Hepatic stellate cell (primary cell): ENCODE measurements around the gene TMEM178B.
"Not testable (repeated sequence)": the region's sequence is repeated elsewhere in the genome, so short reads cannot be mapped to it uniquely, and the experiment has no call there.

ENCODE experiments used
- DNase-seq: peaks from one replicate; pipeline ENCODE4 v3.0.0; 2011; ENCODE audit warnings: low spot score

TMEM178B gene

GRCh38 chr7:141073641-141074161 lies at the start of gene TMEM178B:
Gene TMEM178B (plus strand): TSS chr7:141074064.
- DNase-seq, result no peak

GRCh38 chr7:141024668-141025067 lies 49.2 kb upstream of the TMEM178B start:
- DNase-seq, result no peak

GRCh38 chr7:141027043-141027442 lies 46.8 kb upstream of the TMEM178B start:
- no peak for DNase-seq

- no peak for DNase-seq
Observed at GRCh38 chr7:141028767-141029166, 45.1 kb upstream of the TMEM178B start.

- DNase-seq, result not testable (repeated sequence)
Observed at GRCh38 chr7:141032539-141033323, 41.1 kb upstream of the TMEM178B start.

- not testable (repeated sequence) for DNase-seq
Observed at GRCh38 chr7:141038100-141038499, 35.8 kb upstream of the TMEM178B start.

GRCh38 chr7:141039376-141039775 lies 34.5 kb upstream of the TMEM178B start:
- peak; percentile 31 for DNase-seq

- no peak for DNase-seq
Observed at GRCh38 chr7:141042222-141043193, 31.4 kb upstream of the TMEM178B start.

- peak; percentile 4 for DNase-seq
Observed at GRCh38 chr7:141043616-141044015, 30.2 kb upstream of the TMEM178B start.

GRCh38 chr7:141045126-141045841 lies 28.6 kb upstream of the TMEM178B start:
- DNase-seq, result peak; percentile 27

- DNase-seq, result peak; percentile 52
Observed at GRCh38 chr7:141045842-141046620, 27.8 kb upstream of the TMEM178B start.

GRCh38 chr7:141053626-141054025 lies 20.2 kb upstream of the TMEM178B start:
- DNase-seq, result no peak

- DNase-seq, result no peak
Observed at GRCh38 chr7:141055146-141055545, 18.7 kb upstream of the TMEM178B start.

- no peak for DNase-seq
Observed at GRCh38 chr7:141057788-141058187, 16.1 kb upstream of the TMEM178B start.

GRCh38 chr7:141067856-141068255 lies 6.0 kb upstream of the TMEM178B start:
- not testable (repeated sequence) for DNase-seq

- peak; percentile 12 for DNase-seq
Observed at GRCh38 chr7:141071260-141071854, 2.5 kb upstream of the TMEM178B start.

GRCh38 chr7:141071855-141072547 lies 1.9 kb upstream of the TMEM178B start:
- peak; percentile 14 for DNase-seq

- DNase-seq, result peak; percentile 51
Observed at GRCh38 chr7:141072548-141073172, 1.2 kb upstream of the TMEM178B start.

GRCh38 chr7:141073173-141073640 lies 657 bp upstream of the TMEM178B start:
- peak; percentile 54 for DNase-seq
